ENCODE data around the gene PDZK1IP1.

DNA sequence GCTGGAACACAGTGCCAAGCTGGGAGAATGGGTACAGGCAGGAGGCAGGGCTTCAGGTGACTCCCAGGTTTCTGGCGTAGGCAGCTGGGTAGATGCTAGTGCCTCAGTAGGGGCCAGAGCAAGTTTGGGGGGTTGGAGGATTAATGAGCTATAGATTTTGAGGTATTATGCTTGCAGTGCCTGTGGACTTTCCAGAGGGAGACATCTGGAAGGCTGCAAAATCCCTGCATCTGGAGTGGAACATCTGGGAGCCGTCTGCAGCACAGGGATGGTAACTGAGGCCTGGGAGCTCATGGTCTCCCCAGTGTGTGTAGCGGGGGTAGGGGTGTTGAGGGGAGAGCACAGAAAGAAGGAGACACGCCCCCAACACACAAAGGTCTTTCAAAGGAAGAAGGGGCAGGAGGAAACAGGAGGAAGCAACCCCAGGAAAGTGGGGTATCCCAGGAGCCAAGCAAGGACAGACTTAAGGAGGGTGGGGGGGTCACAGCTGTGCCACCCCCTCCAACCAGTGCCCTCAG, 2.2 kb upstream of the PDZK1IP1 start:
- TF ChIP-seq, protein P1, sequence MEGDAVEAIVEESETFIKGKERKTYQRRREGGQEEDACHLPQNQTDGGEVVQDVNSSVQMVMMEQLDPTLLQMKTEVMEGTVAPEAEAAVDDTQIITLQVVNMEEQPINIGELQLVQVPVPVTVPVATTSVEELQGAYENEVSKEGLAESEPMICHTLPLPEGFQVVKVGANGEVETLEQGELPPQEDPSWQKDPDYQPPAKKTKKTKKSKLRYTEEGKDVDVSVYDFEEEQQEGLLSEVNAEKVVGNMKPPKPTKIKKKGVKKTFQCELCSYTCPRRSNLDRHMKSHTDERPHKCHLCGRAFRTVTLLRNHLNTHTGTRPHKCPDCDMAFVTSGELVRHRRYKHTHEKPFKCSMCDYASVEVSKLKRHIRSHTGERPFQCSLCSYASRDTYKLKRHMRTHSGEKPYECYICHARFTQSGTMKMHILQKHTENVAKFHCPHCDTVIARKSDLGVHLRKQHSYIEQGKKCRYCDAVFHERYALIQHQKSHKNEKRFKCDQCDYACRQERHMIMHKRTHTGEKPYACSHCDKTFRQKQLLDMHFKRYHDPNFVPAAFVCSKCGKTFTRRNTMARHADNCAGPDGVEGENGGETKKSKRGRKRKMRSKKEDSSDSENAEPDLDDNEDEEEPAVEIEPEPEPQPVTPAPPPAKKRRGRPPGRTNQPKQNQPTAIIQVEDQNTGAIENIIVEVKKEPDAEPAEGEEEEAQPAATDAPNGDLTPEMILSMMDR (optimal IDR thresholded peaks at IDR 0.05 in 1 of 3, IDR thresholded peaks at IDR 0.05 in 1 of 3, conservative IDR thresholded peaks at IDR 0.05 in 1 of 3; ENCODE audit: extremely low read depth in 1 of 3, insufficient read depth in 2 of 3, low read length in 3 of 3), result no peak
- TF ChIP-seq EZH2 (IDR thresholded peaks at IDR 0.05; ENCODE audit: low read length), result no peak
